Measurements from ENCODE around the gene TBC1D16. TPM values are rescaled to one million over a fixed set of nuclear protein-coding genes. Genes with fewer than 3 reads are reported as not detected.

The TBC1D16 gene
- total RNA-seq, 1 donor from 2014 or later, result 24.7 TPM

- TF ChIP-seq, protein P1, sequence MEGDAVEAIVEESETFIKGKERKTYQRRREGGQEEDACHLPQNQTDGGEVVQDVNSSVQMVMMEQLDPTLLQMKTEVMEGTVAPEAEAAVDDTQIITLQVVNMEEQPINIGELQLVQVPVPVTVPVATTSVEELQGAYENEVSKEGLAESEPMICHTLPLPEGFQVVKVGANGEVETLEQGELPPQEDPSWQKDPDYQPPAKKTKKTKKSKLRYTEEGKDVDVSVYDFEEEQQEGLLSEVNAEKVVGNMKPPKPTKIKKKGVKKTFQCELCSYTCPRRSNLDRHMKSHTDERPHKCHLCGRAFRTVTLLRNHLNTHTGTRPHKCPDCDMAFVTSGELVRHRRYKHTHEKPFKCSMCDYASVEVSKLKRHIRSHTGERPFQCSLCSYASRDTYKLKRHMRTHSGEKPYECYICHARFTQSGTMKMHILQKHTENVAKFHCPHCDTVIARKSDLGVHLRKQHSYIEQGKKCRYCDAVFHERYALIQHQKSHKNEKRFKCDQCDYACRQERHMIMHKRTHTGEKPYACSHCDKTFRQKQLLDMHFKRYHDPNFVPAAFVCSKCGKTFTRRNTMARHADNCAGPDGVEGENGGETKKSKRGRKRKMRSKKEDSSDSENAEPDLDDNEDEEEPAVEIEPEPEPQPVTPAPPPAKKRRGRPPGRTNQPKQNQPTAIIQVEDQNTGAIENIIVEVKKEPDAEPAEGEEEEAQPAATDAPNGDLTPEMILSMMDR (IDR thresholded peaks at IDR 0.05), result no peak
- Histone ChIP-seq H3K27me3 (ENCODE audit: low read depth) (peaks cover 31% of the 10 kb centered on the region), H3K9me3 (no peaks in the 10 kb centered on the region), H3K36me3 (no peaks in the 10 kb centered on the region), H3K4me1 (peaks cover 13% of the 10 kb centered on the region), H3K4me3 (no peak overlapping the region), H3K27ac (peak overlapping the region; percentile 57)
- DNase-seq, result no peak
- no peak for ATAC-seq
- intact Hi-C loops (cut with DNase I), result no loop called here
Observed at GRCh38 chr17:79918581-79919163, 117.0 kb downstream of the TBC1D16 start.

GRCh38 chr17:79917902-79918484, 117.7 kb downstream of the TBC1D16 start:
- peaks cover 31% of the 10 kb centered on the region for H3K27me3 ChIP-seq (ENCODE audit: low read depth)
- TF ChIP-seq, protein P1 (IDR thresholded peaks at IDR 0.05), result no peak
- H3K36me3 ChIP-seq, result no peaks in the 10 kb centered on the region
- no peaks in the 10 kb centered on the region for H3K9me3 ChIP-seq
- DNase-seq (peak; percentile 30), ATAC-seq (no peak)
- H3K27ac ChIP-seq, result no peak overlapping the region
- intact Hi-C loops (cut with DNase I), result no loop called here
- H3K4me1 ChIP-seq, result peaks cover 13% of the 10 kb centered on the region
- H3K4me3 ChIP-seq, result no peak overlapping the region

- no peak for ATAC-seq
- H3K9me3 ChIP-seq, result no peaks in the 10 kb centered on the region
- H3K36me3 ChIP-seq, result no peaks in the 10 kb centered on the region
- H3K4me3 ChIP-seq, result no peak overlapping the region
- H3K27ac ChIP-seq, result no peak overlapping the region
- peaks cover 13% of the 10 kb centered on the region for H3K4me1 ChIP-seq
- TF ChIP-seq, protein P1 (IDR thresholded peaks at IDR 0.05), result no peak
- DNase-seq, result peak; percentile 40
- peaks cover 27% of the 10 kb centered on the region for H3K27me3 ChIP-seq (ENCODE audit: low read depth)
- intact Hi-C loops (cut with DNase I), result no loop called here
Observed at GRCh38 chr17:79916991-79917901, 118.4 kb downstream of the TBC1D16 start.

GRCh38 chr17:79916506-79916905, 119.2 kb downstream of the TBC1D16 start:
- no peaks in the 10 kb centered on the region for H3K36me3 ChIP-seq
- no peaks in the 10 kb centered on the region for H3K9me3 ChIP-seq
- TF ChIP-seq, protein P1 (IDR thresholded peaks at IDR 0.05), result no peak
- H3K4me3 ChIP-seq, result no peak overlapping the region
- peaks cover 13% of the 10 kb centered on the region for H3K4me1 ChIP-seq
- H3K27me3 ChIP-seq (ENCODE audit: low read depth), result peaks cover 20% of the 10 kb centered on the region
- ATAC-seq (no peak), DNase-seq (peak; percentile 14)
- intact Hi-C loops (cut with DNase I), result no loop called here
- no peak overlapping the region for H3K27ac ChIP-seq

- intact Hi-C loops (cut with DNase I), result no loop called here
- no peak overlapping the region for H3K4me3 ChIP-seq
- ATAC-seq (peak; percentile 72 to 75), DNase-seq (peak; percentile 76)
- H3K4me1 ChIP-seq, result peaks cover 13% of the 10 kb centered on the region
- peaks cover 17% of the 10 kb centered on the region for H3K27me3 ChIP-seq (ENCODE audit: low read depth)
- H3K9me3 ChIP-seq, result no peaks in the 10 kb centered on the region
- H3K27ac ChIP-seq, result no peak overlapping the region
- H3K36me3 ChIP-seq, result no peaks in the 10 kb centered on the region
- TF ChIP-seq, protein P1 (IDR thresholded peaks at IDR 0.05), result peak; percentile 43
Observed at GRCh38 chr17:79915850-79916430, 119.7 kb downstream of the TBC1D16 start.

Data from lower lobe of right lung (tissue), 2 donors.